DND-41 (cell line): ENCODE results near the gene PLEKHH1.
A peak's percentile ranks its signal among the peaks of the same experiment; 100 is the strongest.

Experiments used
- ATAC-seq: fragments of 200-7000 bp; cut with Tn5 transposase; 3 replicates; pipeline ENCODE4 v1.9.1; 2021; ENCODE audit warnings: low read depth; ENCODE audit not compliant: insufficient read depth
- DNase-seq: peaks from one replicate; pipeline ENCODE4 v3.0.0-alpha.2; 2020
- H2AFZ ChIP-seq: 2 replicates; pipeline ENCODE4 v1.6.0; 2012; ENCODE audit warnings: low read depth, low read length
- H3K27ac ChIP-seq: 2 replicates; pipeline ENCODE4 v1.5.1; 2012; ENCODE audit warnings: low read length, inconsistent platforms
- H3K27me3 ChIP-seq: fragments of 200-600 bp; sonication (generic); 2 replicates; pipeline ENCODE4 v1.6.0; 2012; ENCODE audit warnings: low read length, mild to moderate bottlenecking, inconsistent platforms; ENCODE audit not compliant: insufficient read depth, poor library complexity
- H3K36me3 ChIP-seq: 2 replicates; pipeline ENCODE4 v1.5.1; 2012; ENCODE audit warnings: low read length, inconsistent platforms; ENCODE audit not compliant: insufficient read depth
- H3K4me1 ChIP-seq: 2 replicates; pipeline ENCODE4 v1.5.1; 2012; ENCODE audit warnings: mild to moderate bottlenecking, low read length; ENCODE audit not compliant: insufficient read depth
- H3K4me2 ChIP-seq: 2 replicates; pipeline ENCODE4 v1.6.0; 2012; ENCODE audit warnings: mild to moderate bottlenecking, moderate library complexity, low read length, inconsistent platforms; ENCODE audit not compliant: insufficient read depth
- H3K4me3 ChIP-seq, 2 experiments: fragments of 200-600 bp in 1 of 2; shearing (Covaris generic) in 1 of 2; 2 replicates each; pipeline ENCODE4 v1.5.1; 2012 to 2016; ENCODE audit warnings: inconsistent platforms in 2 of 2, low read length in 2 of 2, mild to moderate bottlenecking in 2 of 2, low read depth in 1 of 2, moderate library complexity in 1 of 2
- H3K79me2 ChIP-seq: 2 replicates; pipeline ENCODE4 v1.6.0; 2012; ENCODE audit warnings: low read length, inconsistent platforms; ENCODE audit not compliant: insufficient read depth
- H3K9ac ChIP-seq: 2 replicates; pipeline ENCODE4 v1.6.0; 2012; ENCODE audit warnings: low read depth, mild to moderate bottlenecking, inconsistent platforms, low read length, moderate library complexity
- H3K9me3 ChIP-seq: 2 replicates; pipeline ENCODE4 v1.5.1; 2012; ENCODE audit warnings: low read length, moderate library complexity, mild to moderate bottlenecking, inconsistent platforms; ENCODE audit not compliant: insufficient read depth, severe bottlenecking
- H4K20me1 ChIP-seq: 2 replicates; pipeline ENCODE4 v1.6.0; 2012; ENCODE audit warnings: low read length; ENCODE audit not compliant: insufficient read depth
- EZH2 ChIP-seq: IDR thresholded peaks from 3 replicates; pipeline ENCODE4 v1.6.1; 2012; ENCODE audit warnings: borderline replicate concordance, low read depth, mild to moderate bottlenecking, moderate library complexity, low read length, inconsistent platforms; ENCODE audit not compliant: severe bottlenecking
- TF ChIP-seq, protein P1 (sequence below): IDR thresholded peaks from 2 replicates; pipeline ENCODE4 v1.5.1; 2012; ENCODE audit warnings: borderline replicate concordance, low read length, moderate library complexity, mild to moderate bottlenecking; ENCODE audit not compliant: poor library complexity, severe bottlenecking; ENCODE audit errors: extremely low read depth

The PLEKHH1 gene

DNA sequence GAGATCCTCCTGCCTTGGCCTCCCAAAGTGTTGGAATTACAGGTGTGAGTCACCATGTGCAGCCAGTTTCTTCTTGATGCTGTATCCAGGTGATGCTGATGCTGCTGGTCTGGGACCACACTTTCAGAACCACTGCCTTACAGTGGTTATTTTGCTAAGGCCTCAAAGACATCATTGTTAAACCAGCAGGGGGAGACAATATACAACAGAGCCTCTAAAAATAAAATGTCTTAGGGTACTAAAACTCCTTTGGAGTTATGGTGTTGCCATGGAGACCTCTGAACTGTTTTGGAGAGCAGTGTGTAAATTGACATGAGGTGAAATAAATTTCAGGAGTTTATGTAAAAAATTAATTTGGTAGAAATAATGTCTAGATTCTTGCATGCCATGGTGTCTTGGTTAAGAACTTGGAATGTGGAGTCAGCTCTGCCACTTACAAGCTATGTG, 85.5 kb downstream of the PLEKHH1 start:
- no peak overlapping the region for H3K4me3 ChIP-seq
- no peak overlapping the region for H3K9ac ChIP-seq
- no peak for TF ChIP-seq EZH2
- TF ChIP-seq, protein P1, sequence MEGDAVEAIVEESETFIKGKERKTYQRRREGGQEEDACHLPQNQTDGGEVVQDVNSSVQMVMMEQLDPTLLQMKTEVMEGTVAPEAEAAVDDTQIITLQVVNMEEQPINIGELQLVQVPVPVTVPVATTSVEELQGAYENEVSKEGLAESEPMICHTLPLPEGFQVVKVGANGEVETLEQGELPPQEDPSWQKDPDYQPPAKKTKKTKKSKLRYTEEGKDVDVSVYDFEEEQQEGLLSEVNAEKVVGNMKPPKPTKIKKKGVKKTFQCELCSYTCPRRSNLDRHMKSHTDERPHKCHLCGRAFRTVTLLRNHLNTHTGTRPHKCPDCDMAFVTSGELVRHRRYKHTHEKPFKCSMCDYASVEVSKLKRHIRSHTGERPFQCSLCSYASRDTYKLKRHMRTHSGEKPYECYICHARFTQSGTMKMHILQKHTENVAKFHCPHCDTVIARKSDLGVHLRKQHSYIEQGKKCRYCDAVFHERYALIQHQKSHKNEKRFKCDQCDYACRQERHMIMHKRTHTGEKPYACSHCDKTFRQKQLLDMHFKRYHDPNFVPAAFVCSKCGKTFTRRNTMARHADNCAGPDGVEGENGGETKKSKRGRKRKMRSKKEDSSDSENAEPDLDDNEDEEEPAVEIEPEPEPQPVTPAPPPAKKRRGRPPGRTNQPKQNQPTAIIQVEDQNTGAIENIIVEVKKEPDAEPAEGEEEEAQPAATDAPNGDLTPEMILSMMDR, result peak; percentile 78
- H3K36me3 ChIP-seq, result no peaks in the 10 kb centered on the region
- H4K20me1 ChIP-seq, result no peaks in the 10 kb centered on the region
- ATAC-seq (peak; percentile 71), DNase-seq (peak; percentile 16)
- no peaks in the 10 kb centered on the region for H3K27me3 ChIP-seq
- no peaks in the 10 kb centered on the region for H3K79me2 ChIP-seq
- H3K4me1 ChIP-seq, result peaks cover 34% of the 10 kb centered on the region
- no peak overlapping the region for H2AFZ ChIP-seq
- H3K9me3 ChIP-seq, result no peaks in the 10 kb centered on the region
- H3K4me2 ChIP-seq, result no peak overlapping the region
- no peak overlapping the region for H3K27ac ChIP-seq

DNA sequence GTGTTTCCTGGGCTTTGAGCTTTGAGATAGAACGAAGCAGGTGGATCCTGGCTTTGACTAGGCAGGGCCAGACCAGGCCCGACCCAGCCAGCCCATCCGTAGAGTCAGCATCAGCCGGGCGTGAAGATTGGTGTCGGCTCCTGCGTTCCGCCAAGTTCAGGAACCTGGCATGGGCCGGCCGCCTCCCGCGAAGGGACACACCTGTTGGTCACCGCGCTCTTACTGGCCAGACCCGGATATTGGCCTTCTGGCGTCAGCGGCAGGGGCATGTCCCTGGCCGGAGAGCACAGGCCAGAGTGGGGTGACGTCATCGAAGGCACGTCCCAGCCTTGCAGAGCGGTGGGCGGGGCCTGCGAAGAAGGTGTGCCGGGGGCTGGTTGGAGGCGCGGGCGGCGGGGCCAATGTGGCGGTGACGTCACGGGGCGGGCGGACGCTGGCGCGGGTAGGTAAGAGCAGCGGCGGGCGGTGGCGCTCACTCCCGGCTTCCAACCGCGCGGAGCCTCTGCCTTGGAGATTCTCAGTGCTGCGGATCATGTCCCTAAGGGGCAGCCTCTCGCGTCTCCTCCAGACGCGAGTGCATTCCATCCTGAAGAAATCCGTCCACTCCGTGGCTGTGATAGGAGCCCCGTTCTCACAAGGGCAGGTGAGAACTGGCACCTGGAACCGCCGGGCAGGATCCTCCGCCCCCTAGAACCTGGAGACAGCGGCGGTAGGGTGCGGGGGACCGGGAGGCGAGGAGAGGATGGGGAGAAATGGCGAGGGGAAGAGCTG, 86.5 kb downstream of the PLEKHH1 start, which contains the start of gene ARG2:
TSS of gene ARG2 (plus strand) at position 475 of the 771 bp plus-strand sequence. CDS start at position 533, 58 bp downstream.
- TF ChIP-seq, protein P1, result peak; percentile 16
- no peak for TF ChIP-seq EZH2
- DNase-seq (peak; percentile 83), ATAC-seq (peak; percentile 80)
- Histone ChIP-seq H3K4me1 (peaks cover 38% of the 10 kb centered on the region), H3K4me2 (peak within 1 kb of the TSS; percentile 100), H3K9me3 (no peaks in the 10 kb centered on the region), H3K36me3 (no peaks in the 10 kb centered on the region), H3K27ac (no peak within 1 kb of the TSS), H3K79me2 (no peaks in the 10 kb centered on the region), H2AFZ (peak within 1 kb of the TSS; percentile 99), H3K4me3 (peak within 1 kb of the TSS; percentile 56 to 93), H4K20me1 (no peaks in the 10 kb centered on the region), H3K27me3 (no peaks in the 10 kb centered on the region), H3K9ac (peak within 1 kb of the TSS; percentile 61)

DNA sequence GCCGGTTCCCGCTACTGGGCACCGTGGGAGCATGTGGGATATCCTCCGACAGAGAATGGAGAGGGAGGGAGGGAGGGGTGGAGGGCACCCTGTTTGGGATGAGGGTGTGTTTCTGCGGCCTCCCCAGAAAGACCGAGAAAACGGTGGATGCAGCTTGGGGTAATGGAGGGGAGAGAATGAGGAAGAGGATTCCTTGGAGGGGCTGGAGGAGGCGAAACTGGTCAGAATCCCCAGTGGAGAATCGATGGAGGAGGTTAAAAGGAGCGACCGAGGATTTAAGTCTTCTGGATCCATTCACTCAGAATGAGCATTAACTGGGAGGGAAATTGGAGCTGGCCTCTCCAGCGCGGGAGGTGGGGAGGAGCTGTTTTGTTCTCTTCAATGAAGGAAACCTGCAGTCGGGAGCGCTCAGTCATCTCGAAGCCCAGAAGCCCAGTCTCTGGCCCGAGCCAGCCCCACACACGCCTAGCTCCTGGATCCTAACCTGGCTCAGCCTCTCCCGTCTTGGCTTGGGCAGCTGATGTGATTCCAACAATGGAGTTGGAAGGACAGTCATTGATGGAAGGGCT, 87.2 kb downstream of the PLEKHH1 start:
- ATAC-seq, result no peak

More for the DNA sequence above, 87.2 kb downstream of the PLEKHH1 start:
- Histone ChIP-seq H3K4me3 (peak overlapping the region; percentile 56 to 93), H3K9me3 (no peaks in the 10 kb centered on the region), H4K20me1 (no peaks in the 10 kb centered on the region), H3K4me2 (peak overlapping the region; percentile 100), H3K27me3 (no peaks in the 10 kb centered on the region), H3K27ac (no peak overlapping the region), H3K4me1 (peaks cover 38% of the 10 kb centered on the region), H3K36me3 (no peaks in the 10 kb centered on the region), H3K9ac (peak overlapping the region; percentile 61), H2AFZ (peak overlapping the region; percentile 99), H3K79me2 (no peaks in the 10 kb centered on the region)
- no peak for TF ChIP-seq EZH2
- TF ChIP-seq, protein P1, result no peak
- DNase-seq, result no peak
